Progenitor cell of endocrine pancreas (in vitro differentiated cells): ENCODE measurements around the gene DIP2C. TPM values are rescaled to one million over a fixed set of nuclear protein-coding genes. Genes with fewer than 3 reads are reported as not detected.
A peak's percentile ranks its signal among the peaks of the same experiment; 100 is the strongest.

Source experiments
- DNase-seq: peaks from one replicate; pipeline ENCODE4 v3.0.0; 2021; ENCODE audit warnings: low spot score; ENCODE audit not compliant: unreplicated experiment
- H3K27ac Mint-ChIP-seq: 2 replicates; pipeline ENCODE4 v1.8.0; 2021; ENCODE audit warnings: mild to moderate bottlenecking, moderate library complexity, mixed read lengths
- H3K27me3 Mint-ChIP-seq: 2 replicates; pipeline ENCODE4 v1.8.0; 2021; ENCODE audit warnings: mixed read lengths
- H3K36me3 Mint-ChIP-seq: 2 replicates; pipeline ENCODE4 v1.8.0; 2022; ENCODE audit warnings: mixed read lengths; ENCODE audit not compliant: insufficient read depth
- H3K4me1 Mint-ChIP-seq: 2 replicates; pipeline ENCODE4 v1.8.0; 2021; ENCODE audit warnings: low read depth, mixed read lengths
- H3K4me3 Mint-ChIP-seq: 2 replicates; pipeline ENCODE4 v1.8.0; 2021; ENCODE audit warnings: low read depth, mild to moderate bottlenecking, moderate library complexity, mixed read lengths
- H3K9me3 Mint-ChIP-seq: 2 replicates; pipeline ENCODE4 v1.8.0; 2021; ENCODE audit warnings: low read depth, mixed read lengths
- total RNA-seq: library from RNA; stranded (reverse); gene quantifications from 2 replicates; pipeline ENCODE4 v1.2.1, GENCODE V29; 2021
- TF ChIP-seq, protein P1 (sequence below): fragments of 200-600 bp; sonication (generic); IDR thresholded peaks from one replicate; pipeline ENCODE4 v1.5.0; 2021; ENCODE audit warnings: antibody characterized with exemption, mild to moderate bottlenecking; ENCODE audit not compliant: unreplicated experiment

DIP2C gene
- total RNA-seq, 1 donor from 2014 or later = 27.2 TPM

DNA sequence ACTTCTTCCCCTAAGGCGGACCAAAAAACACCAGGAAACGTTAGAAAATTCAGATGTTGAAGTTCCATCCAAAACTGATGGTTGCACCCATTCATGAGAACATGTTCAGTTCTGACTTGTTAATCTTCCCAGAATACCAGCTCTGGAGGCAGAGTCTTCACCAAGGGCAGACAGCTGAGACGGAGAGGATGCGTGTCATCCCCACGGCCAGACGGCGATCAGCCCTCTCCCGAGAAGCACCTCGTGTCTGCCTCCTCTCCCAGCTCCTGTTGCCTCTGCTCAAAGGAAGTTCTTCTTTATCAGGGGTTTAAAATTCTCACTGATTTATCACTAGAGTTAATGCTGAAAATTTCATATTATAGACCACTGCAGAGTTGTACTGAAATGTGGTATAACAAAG is 284.5 kb downstream of the DIP2C start:
- no peaks in the 10 kb centered on the region for H3K9me3 Mint-ChIP-seq
- peak overlapping the region; percentile 47 for H3K27ac Mint-ChIP-seq
- DNase-seq = no peak
- no peaks in the 10 kb centered on the region for H3K27me3 Mint-ChIP-seq
- peaks cover 44% of the 10 kb centered on the region for H3K36me3 Mint-ChIP-seq
- TF ChIP-seq, protein P1, sequence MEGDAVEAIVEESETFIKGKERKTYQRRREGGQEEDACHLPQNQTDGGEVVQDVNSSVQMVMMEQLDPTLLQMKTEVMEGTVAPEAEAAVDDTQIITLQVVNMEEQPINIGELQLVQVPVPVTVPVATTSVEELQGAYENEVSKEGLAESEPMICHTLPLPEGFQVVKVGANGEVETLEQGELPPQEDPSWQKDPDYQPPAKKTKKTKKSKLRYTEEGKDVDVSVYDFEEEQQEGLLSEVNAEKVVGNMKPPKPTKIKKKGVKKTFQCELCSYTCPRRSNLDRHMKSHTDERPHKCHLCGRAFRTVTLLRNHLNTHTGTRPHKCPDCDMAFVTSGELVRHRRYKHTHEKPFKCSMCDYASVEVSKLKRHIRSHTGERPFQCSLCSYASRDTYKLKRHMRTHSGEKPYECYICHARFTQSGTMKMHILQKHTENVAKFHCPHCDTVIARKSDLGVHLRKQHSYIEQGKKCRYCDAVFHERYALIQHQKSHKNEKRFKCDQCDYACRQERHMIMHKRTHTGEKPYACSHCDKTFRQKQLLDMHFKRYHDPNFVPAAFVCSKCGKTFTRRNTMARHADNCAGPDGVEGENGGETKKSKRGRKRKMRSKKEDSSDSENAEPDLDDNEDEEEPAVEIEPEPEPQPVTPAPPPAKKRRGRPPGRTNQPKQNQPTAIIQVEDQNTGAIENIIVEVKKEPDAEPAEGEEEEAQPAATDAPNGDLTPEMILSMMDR = no peak
- H3K4me3 Mint-ChIP-seq = no peak overlapping the region
- peaks cover under 1% of the 10 kb centered on the region for H3K4me1 Mint-ChIP-seq

DNA sequence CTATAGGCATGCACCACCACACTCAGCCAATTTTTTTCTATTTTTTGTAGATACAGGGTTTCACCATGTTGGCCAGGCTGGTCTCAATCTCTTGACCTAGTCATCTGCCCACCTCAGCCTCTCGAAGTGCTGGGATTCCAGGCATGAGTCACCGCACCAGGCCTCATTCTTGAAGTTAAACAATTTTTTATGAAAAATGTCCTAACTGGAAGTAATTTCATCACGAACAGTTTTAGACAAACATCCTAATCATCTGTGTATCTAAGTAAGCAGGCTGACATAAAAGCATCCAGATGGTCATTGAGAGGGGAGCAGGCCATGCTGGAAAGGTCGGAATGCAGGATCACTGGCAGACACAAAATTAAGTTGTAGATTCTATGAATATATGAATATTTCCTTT is 285.1 kb downstream of the DIP2C start:
- Mint-ChIP-seq H3K36me3 (peaks cover 45% of the 10 kb centered on the region), H3K27me3 (no peaks in the 10 kb centered on the region), H3K4me3 (no peak overlapping the region), H3K9me3 (no peaks in the 10 kb centered on the region), H3K27ac (no peak overlapping the region), H3K4me1 (no peaks in the 10 kb centered on the region)
- DNase-seq = no peak
- TF ChIP-seq, protein P1 = no peak

DNA sequence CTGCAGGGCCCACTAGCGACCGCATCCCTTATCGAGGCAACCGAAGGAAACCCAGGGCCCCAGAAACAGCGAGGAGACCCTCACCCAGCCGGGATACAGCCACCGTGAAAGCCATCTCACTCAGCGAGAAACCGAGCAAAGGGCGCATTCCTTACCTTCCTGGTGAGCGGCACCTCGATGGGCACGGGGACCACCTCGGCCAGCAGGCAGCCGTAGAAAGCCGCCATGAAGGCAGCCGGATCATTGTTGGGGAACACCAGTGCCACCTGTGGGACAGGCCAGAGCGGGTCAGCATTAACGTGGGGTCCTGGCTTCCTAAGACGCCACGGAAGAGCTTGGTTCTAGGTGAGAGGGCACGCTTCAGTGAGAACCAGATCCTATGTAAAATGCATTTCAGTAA is 290.5 kb downstream of the DIP2C start:
- DNase-seq = no peak
- H3K4me1 Mint-ChIP-seq = peaks cover 10% of the 10 kb centered on the region
- H3K4me3 Mint-ChIP-seq = no peak overlapping the region
- no peaks in the 10 kb centered on the region for H3K9me3 Mint-ChIP-seq
- H3K27me3 Mint-ChIP-seq = no peaks in the 10 kb centered on the region
- peaks cover 11% of the 10 kb centered on the region for H3K36me3 Mint-ChIP-seq
- TF ChIP-seq, protein P1 = no peak
- H3K27ac Mint-ChIP-seq = no peak overlapping the region

DNA sequence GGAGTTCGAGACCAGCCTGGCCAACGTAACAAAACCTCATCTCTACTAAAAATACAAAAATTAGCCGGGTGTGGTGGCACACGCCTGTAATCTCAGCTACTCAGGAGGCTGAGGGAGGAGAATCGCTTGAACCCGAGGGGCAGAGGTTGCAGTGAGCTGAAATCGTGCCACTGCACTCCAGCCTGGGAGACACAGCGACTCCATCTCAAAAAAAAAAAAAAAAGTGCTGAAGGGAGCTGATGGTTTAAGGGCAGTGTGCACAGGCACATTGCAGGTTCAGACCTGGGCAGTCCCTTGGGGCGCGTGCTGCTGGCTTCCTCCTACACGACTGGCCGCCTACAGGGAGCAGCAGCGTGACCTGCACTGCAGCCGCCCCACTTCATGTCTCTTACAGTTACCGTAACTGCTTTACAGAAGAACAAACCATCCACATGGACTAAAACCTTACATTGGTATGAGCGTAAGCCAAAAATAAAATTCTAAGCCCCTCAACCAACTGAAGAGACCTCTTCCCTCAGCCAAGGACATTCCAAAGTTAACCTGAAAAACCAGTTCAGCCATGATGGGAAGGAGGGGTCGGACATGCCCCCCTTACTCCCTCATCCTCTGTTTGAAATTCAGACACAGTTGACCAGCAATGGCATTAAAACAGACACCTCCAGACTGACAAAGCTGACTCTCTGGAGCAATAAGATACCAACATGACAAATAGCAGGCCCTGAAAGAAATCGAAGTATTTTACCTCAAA is 292.0 kb downstream of the DIP2C start:
- H3K36me3 Mint-ChIP-seq = peaks cover 8% of the 10 kb centered on the region
- no peak overlapping the region for H3K4me3 Mint-ChIP-seq
- peaks cover 10% of the 10 kb centered on the region for H3K4me1 Mint-ChIP-seq
- peak overlapping the region; percentile 74 for H3K27ac Mint-ChIP-seq
- no peaks in the 10 kb centered on the region for H3K27me3 Mint-ChIP-seq
- DNase-seq = no peak
- no peaks in the 10 kb centered on the region for H3K9me3 Mint-ChIP-seq
- TF ChIP-seq, protein P1 = no peak

DNA sequence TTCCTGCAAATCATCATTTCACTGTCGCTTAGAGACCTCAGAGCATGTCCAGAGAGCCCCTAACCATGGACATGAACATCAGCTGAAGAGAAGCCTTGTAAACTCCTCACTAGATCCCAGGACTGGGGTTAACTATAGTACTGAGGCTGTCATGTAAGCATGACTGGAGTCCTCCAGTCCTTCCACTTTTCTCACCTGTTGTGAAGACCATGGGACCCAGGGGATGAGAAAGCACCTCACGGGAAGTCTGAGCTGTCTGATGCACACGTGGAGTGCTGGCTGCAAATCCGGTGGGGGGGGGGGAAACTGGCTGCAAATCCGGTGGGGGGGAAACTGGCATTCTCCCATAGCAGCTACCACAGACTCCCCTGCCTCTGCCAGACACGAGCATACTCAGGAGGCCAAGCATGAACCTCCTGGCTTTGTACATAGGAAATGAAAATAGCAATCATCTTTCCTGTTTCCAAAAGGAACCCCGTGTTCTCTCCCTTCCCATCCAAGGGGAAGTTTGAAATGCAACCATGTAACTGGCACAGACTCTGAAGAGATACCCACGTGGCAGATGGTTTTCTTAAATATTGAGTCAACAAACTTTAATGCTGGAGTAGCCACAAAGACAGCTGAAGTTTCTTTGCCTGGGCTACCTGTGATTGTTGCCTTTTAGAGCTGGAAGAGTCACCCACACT is 292.8 kb downstream of the DIP2C start:
- no peak overlapping the region for H3K27ac Mint-ChIP-seq
- H3K4me3 Mint-ChIP-seq = no peak overlapping the region
- TF ChIP-seq, protein P1 = no peak
- DNase-seq = no peak
- peaks cover 8% of the 10 kb centered on the region for H3K36me3 Mint-ChIP-seq
- H3K4me1 Mint-ChIP-seq = peaks cover 10% of the 10 kb centered on the region
- H3K27me3 Mint-ChIP-seq = no peaks in the 10 kb centered on the region
- H3K9me3 Mint-ChIP-seq = no peaks in the 10 kb centered on the region
